OCI-LY1 (cell line): Measurements from ENCODE around the gene EPAS1.

Source experiments
- CTCF ChIP-seq: fragments of 200-600 bp; sonication (generic), shearing (Covaris generic); IDR thresholded peaks from 2 replicates; pipeline ENCODE4 v1.5.1; 2017; ENCODE audit warnings: mild to moderate bottlenecking, antibody characterized with exemption, low read length, moderate library complexity, mixed read lengths
- EZH2 ChIP-seq: fragments of 200-600 bp; sonication (generic), shearing (Covaris generic); IDR thresholded peaks from 2 replicates; pipeline ENCODE4 v1.8.0; 2017; ENCODE audit warnings: borderline replicate concordance, mixed run types, mild to moderate bottlenecking, antibody characterized with exemption, low read length, moderate library complexity, mixed read lengths

- TF ChIP-seq CTCF = no peak
- TF ChIP-seq EZH2 = no peak
These were observed 19.9 kb downstream of the EPAS1 start for GRCh38 chr2:46317094-46317486.
